Measurements from ENCODE around the gene MAML3.

MAML3 gene

DNA sequence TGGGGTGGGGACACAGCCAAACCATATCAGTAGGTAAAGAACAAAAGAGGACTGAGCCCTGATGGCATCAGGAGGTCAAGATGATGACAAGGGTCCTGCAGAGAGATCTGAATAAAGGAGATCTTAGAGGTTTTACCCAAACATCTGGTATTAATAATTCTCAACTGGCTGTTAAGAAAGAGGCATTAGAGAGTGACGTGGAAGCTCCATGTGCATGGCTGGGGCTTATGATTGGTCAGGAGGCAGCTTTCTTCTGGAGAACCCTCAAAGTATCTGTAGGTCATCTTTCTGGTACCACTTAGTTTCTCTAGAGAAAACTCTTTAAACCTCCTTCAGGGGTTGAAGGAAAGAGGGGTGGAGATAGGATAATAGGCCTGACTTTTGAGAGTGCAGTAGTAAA is 469.6 kb downstream of the MAML3 start:
- DNase-seq (ENCODE audit: low read depth): no peak
- no peak overlapping the region for H3K4me3 ChIP-seq (ENCODE audit: control insufficient read depth, low read depth, low read length)
- TF ChIP-seq CTCF (IDR thresholded peaks at IDR 0.05; ENCODE audit: control insufficient read depth, insufficient read depth, low read depth, low read length, missing control alignments): no peak

GRCh38 chr4:139682741-139683151 is 471.2 kb downstream of the MAML3 start:
- H3K4me3 ChIP-seq (ENCODE audit: control insufficient read depth, low read depth, low read length): no peak overlapping the region
- no peak for DNase-seq (ENCODE audit: low read depth)
- TF ChIP-seq CTCF (IDR thresholded peaks at IDR 0.05; ENCODE audit: control insufficient read depth, insufficient read depth, low read depth, low read length, missing control alignments): no peak

GRCh38 chr4:139682309-139682708 is 471.7 kb downstream of the MAML3 start:
- no peak for DNase-seq (ENCODE audit: low read depth)
- no peak for TF ChIP-seq CTCF (IDR thresholded peaks at IDR 0.05; ENCODE audit: control insufficient read depth, insufficient read depth, low read depth, low read length, missing control alignments)
- H3K4me3 ChIP-seq (ENCODE audit: control insufficient read depth, low read depth, low read length): no peak overlapping the region

DNA sequence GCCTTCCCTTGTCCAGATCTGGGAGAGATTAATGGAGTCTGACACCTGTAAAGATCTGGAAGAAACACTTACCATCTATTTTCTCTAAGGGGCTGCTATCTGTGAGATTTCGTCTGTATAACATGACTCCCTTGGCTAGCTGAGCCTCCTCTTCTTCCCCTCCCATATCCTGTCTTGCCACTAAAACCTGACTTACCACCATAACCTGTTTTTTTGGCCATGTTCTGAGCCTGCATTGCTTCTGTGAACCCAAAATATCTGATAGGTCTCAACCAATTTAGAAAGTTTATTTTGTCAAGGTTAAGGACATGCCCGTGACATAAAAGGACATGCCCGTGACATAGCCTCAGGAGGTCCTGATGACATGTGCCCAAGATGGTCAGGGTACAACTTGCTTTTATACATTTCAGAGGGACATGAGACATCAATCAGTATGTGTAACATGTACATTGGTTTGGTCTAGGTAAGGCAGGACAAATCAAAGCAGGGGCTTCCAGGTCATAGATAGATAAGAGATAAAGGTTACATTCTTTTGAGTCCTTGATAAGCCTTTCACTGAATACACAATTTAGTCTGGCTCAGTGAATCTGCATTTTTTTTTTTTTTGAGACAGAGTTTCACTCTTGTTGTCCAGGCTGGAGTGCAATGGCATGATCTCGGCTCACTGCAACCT is 476.9 kb downstream of the MAML3 start:
- H3K4me3 ChIP-seq (ENCODE audit: control insufficient read depth, low read depth, low read length): no peak overlapping the region
- no peak for DNase-seq (ENCODE audit: low read depth)
- no peak for TF ChIP-seq CTCF (IDR thresholded peaks at IDR 0.05; ENCODE audit: control insufficient read depth, insufficient read depth, low read depth, low read length, missing control alignments)

GRCh38 chr4:139676365-139676764 is 477.6 kb downstream of the MAML3 start:
- H3K4me3 ChIP-seq (ENCODE audit: control insufficient read depth, low read depth, low read length): no peak overlapping the region
- no peak for TF ChIP-seq CTCF (IDR thresholded peaks at IDR 0.05; ENCODE audit: control insufficient read depth, insufficient read depth, low read depth, low read length, missing control alignments)
- DNase-seq (ENCODE audit: low read depth): no peak

DNA sequence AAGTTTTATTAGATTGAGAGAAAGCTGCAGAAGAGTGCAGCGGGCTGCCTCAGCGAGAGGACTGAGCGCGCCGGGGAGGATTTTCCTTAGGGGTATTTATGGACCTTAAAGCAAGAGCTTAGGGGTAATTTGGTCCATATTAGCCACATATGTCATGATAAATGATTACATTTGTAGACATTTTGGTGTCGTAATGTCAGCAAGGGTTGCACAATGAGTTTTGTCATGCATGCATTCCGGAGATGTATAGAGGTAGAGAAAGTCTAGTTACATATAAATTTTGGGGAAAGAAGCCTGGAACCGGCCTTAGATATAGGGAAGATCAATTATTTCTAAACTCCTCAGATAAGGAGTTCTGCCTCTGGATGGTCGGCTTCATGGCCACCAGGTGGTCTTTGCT is 478.3 kb downstream of the MAML3 start:
- no peak for DNase-seq (ENCODE audit: low read depth)
- no peak overlapping the region for H3K4me3 ChIP-seq (ENCODE audit: control insufficient read depth, low read depth, low read length)
- TF ChIP-seq CTCF (IDR thresholded peaks at IDR 0.05; ENCODE audit: control insufficient read depth, insufficient read depth, low read depth, low read length, missing control alignments): no peak

Data from AG09309 (cell line).